ENCODE measurements around the gene PGLYRP4. TPM values are rescaled to one million over a fixed set of nuclear protein-coding genes. Genes with fewer than 3 reads are reported as not detected.

PGLYRP4 gene
- total and polyA plus RNA-seq, 7 donors: not detected

- 53 to 56% (median 54%) methylated on average over 3 of the region's 3 CpGs for WGBS, 3 donors
- no peaks in the 10 kb centered on the region for H3K4me1 ChIP-seq
- no peak overlapping the region for H3K4me3 ChIP-seq
- no peak overlapping the region for H3K27ac ChIP-seq
- H3K27me3 ChIP-seq (ENCODE audit: insufficient read depth in 3 of 3, low read length in 2 of 3): no peaks in the 10 kb centered on the region
- intact Hi-C loops (cut with DNase I): no loop called here
- no peak for TF ChIP-seq CTCF (IDR thresholded peaks at IDR 0.05)
- DNase-seq: no peak
- H3K36me3 ChIP-seq (ENCODE audit: insufficient read depth in 1 of 2, low read depth in 1 of 2): no peaks in the 10 kb centered on the region
- no peak for ATAC-seq
- H3K9me3 ChIP-seq: no peaks in the 10 kb centered on the region
Observed at GRCh38 chr1:153392258-153392657, 43.6 kb upstream of the PGLYRP4 start.

DNA sequence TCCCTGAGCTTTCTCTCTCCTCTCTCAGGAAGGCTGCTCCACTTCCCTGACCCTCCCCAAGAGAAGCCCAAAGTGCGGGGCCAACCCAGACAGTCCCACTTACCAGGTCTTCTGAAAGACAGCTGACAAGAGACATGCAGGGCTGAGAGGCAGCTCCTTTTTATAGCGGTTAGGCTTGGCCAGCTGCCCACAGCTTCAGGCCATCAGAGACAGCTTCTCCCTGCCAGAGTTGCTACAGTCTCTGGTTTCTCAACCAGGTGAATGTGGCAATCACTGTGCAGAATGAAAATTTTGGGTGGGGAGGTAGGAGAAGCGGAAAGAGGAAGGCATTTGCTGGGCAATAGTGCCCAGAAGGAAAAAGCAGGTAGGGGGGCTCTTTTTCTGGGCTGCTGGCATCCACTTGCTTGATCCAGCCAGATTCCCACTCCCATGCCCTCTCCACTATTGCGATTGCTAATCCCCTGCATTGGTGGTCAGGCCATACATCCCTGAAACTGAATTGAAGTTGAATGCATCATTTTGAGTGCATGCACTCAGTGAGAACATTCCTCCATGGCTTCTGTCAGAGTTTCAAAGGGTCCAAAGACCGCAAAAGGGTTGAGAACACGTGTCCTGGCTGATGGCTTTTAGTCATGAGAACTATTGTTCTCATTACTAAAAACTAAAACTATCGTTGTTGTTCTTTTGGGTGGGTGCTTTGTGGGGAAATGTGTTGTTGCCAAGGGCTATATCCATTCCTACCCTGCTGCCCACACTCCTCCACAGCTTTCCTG, 42.5 kb upstream of the PGLYRP4 start, which contains the start of gene S100A8:
Gene S100A8, minus strand, starts transcription at position 136 of the 773 bp plus-strand sequence. CDS start 538 bp downstream, outside the sequence.
- DNase-seq (peak; percentile 78 to 84), ATAC-seq (peak; percentile 70 to 90 (median 79))
- H3K27ac ChIP-seq: no peak within 1 kb of the TSS
- H3K36me3 ChIP-seq (ENCODE audit: insufficient read depth in 1 of 2, low read depth in 1 of 2): no peaks in the 10 kb centered on the region
- H3K27me3 ChIP-seq (ENCODE audit: insufficient read depth in 3 of 3, low read length in 2 of 3): no peaks in the 10 kb centered on the region
- no peaks in the 10 kb centered on the region for H3K9me3 ChIP-seq
- 57 to 68% (median 65%) methylated on average over 7 of the region's 7 CpGs for WGBS, 3 donors
- no peak within 1 kb of the TSS for H3K4me3 ChIP-seq
- intact Hi-C loops (cut with DNase I): no loop called here
- no peaks in the 10 kb centered on the region for H3K4me1 ChIP-seq
- TF ChIP-seq CTCF (IDR thresholded peaks at IDR 0.05): no peak

GRCh38 chr1:153389973-153390879, 41.6 kb upstream of the PGLYRP4 start:
- Histone ChIP-seq H3K27ac (no peak overlapping the region), H3K36me3 (ENCODE audit: insufficient read depth in 1 of 2, low read depth in 1 of 2) (no peaks in the 10 kb centered on the region), H3K4me3 (no peak overlapping the region), H3K4me1 (no peaks in the 10 kb centered on the region), H3K27me3 (ENCODE audit: insufficient read depth in 3 of 3, low read length in 2 of 3) (no peaks in the 10 kb centered on the region), H3K9me3 (no peaks in the 10 kb centered on the region)
- TF ChIP-seq CTCF (IDR thresholded peaks at IDR 0.05): no peak
- peak in 2 of 4 donors; percentile 19 to 21 for ATAC-seq
- intact Hi-C loops (cut with DNase I): no loop called here
- DNase-seq: no peak
- 73 to 79% (median 74%) methylated on average over 17 of the region's 17 CpGs for WGBS, 3 donors

GRCh38 chr1:153389401-153389800, 40.8 kb upstream of the PGLYRP4 start:
- H3K27ac ChIP-seq: no peak overlapping the region
- no peak for TF ChIP-seq CTCF (IDR thresholded peaks at IDR 0.05)
- 82 to 90% (median 85%) methylated on average over 1 of the region's 1 CpG for WGBS, 3 donors

More at GRCh38 chr1:153389401-153389800, 40.8 kb upstream of the PGLYRP4 start:
- H3K4me3 ChIP-seq: no peak overlapping the region
- intact Hi-C loops (cut with DNase I): no loop called here
- no peaks in the 10 kb centered on the region for H3K36me3 ChIP-seq (ENCODE audit: insufficient read depth in 1 of 2, low read depth in 1 of 2)
- no peaks in the 10 kb centered on the region for H3K4me1 ChIP-seq
- no peaks in the 10 kb centered on the region for H3K27me3 ChIP-seq (ENCODE audit: insufficient read depth in 3 of 3, low read length in 2 of 3)
- ATAC-seq (no peak), DNase-seq (no peak)
- no peaks in the 10 kb centered on the region for H3K9me3 ChIP-seq
